Activated CD4-positive, alpha-beta T cell treated with anti-CD3 and anti-CD28 coated beads for 4 hours (primary cell): ENCODE results near the gene SVBP.

Experiments used
- DNase-seq, 2 donors: peaks; one replicate each; pipeline ENCODE4 v3.0.0-alpha.2; 2020

SVBP gene

DNA sequence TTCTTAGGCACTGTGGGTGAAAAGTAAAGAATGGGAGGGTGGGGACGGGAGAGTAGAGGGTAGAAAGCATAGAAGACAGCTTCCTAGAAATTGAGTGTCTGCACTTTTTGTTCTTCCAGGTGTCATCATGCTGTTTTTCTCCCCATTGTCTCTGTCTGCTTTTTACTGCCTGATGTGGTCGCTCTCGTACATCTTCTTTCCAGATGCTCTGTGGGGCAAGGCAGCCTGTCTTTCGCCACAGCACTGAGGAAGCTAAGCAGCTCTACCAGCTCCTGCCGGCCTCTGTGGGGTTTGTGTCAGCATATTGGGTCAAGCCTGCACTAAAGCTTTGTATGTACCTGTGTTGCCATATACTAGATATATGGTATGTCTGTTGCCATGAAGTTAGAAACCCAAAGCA is 19.2 kb downstream of the SVBP start:
- DNase-seq: no peak

DNA sequence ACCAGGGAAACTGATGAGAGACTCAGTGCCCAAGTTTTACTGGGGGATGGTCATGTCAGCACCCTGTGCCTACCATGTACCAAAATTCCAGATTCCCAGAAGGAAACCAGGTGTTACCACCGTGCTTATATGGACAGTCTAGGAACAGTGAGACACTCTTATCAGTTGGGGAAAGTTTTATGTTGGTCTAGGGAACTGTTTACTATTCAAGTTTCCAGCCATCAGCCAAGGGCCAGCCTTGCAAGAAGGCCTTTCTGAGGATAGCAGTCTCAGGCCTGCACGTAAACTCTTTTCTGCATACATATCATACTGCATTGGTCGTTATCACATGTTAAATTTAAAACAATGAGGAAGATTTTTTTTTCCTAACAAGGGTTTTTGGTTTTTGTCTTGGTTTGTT is 19.8 kb downstream of the SVBP start:
- DNase-seq: no peak

DNA sequence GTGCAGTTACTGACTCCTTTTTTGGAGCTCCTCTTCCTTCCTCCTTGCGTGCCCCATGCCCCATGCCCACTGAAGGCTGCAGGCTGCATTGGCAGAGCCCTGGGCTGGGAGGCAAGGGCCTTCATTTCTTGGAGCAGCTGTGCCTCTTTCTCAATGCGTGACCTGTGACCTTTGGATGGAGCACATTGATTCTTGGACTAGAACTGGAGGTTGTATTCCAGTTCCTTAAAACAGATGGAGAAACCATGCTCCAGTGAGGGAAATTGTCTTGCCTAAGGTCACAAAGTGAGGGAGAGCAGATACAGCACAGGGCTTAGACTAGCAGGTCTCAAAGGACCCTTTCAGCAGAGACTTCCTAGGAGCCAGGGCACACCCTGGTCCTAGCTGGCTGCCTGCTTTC is 23.4 kb downstream of the SVBP start:
- DNase-seq: no peak

DNA sequence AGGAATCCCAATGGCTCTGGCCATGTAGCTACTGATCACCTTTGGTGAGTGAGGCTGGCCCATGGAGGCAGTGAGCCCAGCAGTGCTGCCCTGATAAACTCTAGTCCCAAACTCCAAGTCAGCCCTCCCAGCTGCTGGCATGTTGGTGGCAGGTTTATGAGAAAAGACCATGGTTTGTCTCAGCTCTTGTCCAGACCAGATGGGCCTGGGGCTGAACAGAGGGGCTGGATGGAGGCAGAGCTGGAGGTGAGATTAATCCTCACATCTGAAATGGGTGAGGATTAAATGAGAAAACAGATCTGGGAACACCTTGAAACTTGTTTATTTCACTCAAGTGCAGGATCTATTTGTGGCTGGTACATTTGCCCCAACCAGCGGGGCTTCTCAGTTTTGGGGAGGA is 29.2 kb downstream of the SVBP start:
- no peak for DNase-seq

DNA sequence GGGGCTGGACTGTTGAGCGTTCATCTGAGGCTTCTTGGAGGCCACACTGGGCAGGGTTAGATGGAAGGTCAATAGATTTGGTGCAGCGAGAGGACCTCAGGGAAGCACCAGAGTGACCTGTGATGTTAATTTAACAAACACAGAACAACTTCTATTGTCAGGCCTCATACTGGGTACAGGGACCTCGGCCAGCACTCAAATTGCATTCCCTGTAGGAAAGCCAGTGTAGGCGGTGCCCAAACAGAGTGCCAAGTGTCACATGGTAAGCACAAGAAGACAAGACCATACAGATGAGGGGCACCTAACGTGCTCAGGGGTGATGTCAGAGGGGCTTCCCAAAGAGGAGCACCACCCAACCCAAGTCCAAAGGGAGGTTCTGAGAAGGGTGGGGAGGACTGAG is 31.1 kb downstream of the SVBP start:
- no peak for DNase-seq

DNA sequence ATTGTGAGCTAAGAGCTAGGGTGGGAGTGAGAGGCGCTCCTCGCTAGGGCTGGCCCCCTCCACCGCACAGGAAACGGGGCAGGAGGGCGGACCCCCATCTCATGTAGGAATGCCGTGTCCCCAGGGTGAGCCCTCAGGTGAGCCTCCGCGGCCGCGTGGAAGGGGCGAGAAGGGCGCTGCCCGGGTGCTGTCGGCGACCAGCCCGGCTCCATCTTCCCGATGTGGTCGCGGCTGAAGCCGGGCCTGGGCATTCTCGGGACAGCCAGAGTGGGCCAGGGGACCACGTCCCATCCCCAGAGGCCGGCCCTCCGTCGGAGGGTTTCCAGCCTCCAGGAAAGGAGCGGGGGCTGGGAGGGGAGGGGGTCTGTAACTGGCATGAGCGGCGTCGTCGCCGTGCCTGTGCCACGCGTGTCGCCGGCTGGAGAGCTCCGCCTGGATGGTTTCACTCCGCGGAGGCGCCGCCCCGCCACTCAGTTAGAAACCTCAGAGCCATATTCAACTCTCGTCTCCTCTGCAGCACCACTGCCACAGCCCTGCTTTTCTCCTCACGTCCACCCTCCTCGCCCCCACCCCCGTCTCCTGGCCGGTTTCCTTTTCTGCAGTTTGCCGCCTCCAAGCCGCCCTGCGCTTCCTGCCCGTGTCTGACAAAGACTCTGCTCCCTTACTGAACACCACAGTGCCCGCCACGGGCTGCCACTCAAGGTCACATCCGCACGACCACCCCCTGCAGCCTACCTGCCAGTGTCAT is 32.1 kb downstream of the SVBP start, which contains the start of gene TMEM269:
TSS of gene TMEM269 (plus strand) at position 46 of the 748 bp plus-strand sequence. CDS start 4,903 bp downstream, outside the sequence.
- peak; percentile 26 to 27 for DNase-seq

DNA sequence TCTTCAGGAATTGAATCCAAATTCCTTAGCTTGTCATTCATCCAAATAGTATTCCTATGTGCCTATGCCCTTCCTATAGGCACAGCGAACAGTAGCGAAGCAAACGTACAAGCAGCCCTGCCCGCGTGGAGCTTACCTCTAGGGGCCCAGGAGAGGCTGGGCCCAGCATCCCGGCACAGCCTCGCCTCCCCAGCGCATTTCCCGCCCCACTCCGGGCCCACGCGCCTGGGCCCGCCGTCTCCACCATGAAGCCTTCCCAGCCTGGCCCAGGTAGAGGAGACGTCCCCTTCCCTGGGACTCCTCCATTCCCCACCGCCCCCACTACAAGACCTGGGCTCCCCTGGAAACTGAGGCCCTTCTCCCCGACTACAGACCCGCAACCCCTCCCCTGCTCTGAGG is 32.7 kb downstream of the SVBP start:
- DNase-seq: no peak

DNA sequence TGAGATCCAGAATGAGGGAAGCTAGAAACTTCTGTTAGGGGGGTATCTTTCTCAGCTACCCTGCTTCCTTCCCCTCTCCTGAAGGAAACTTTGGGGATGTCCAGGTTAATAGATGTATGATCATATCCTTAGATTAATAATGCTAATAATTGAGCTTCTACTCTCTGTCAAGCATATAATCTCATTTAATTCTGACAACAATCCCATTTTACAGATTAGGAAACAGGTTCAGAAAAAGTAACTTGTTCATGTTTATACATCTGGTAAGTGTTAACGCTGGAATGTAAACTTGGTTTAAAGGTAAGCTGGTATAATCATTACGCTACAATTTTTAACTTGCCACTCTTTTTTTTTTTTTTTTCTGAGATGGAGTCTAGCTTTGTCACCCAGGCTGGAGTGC is 34.1 kb downstream of the SVBP start:
- DNase-seq: no peak

DNA sequence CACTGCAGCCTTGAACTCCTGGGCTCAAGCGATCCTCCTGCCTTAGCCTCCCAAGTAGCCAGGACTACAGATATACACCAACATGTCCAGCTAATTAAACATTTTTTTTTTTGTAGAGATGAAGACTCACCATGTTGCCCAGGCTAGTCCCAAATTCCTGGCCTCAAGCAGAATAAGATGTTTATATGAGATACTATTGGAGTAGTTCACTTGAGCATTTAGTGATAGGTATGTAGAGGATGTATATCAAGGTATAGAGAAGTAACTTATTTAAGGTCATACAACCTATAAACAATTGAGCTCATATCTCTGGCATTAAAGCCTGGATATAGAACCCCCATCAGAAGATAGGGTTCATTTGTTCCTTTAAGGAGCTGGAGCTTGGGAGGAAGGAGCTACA is 37.0 kb downstream of the SVBP start:
- DNase-seq: no peak

DNA sequence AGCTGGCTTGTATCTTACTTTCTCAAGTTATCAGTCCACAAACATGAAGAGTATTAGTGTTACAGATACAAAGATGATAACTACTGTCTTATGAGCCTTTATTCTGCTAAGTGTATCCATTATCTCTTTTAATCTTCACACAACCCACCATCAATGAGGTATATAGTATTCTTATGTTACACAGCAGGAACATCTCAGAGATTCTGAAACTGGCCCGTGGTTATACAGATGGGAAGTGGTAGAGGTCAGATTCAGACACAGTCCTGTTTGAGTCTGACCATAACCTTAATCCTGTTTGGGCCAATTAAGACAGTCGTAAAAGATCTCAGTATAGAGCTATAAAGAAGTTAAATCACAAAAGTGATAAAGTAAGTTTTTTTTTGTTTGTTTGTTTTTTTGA is 37.5 kb downstream of the SVBP start:
- no peak for DNase-seq

DNA sequence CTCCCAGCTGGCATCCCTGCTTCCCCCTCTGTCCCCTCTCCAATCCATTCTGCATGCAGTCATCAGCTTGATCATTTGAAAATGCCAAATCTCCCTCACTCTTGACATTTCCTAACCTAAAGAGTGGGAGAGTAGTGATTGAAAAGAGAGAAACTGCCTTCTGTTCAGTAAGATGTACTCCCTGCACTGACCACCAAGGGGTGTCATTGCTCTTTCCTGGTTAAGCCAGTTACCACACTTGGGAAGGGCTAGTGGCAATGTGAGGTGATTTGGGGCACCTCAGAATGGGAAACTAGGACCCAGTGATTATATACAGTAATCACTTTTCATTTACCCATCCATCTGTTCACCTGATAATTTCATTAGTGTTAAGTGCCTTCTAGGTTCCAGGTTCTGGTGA is 39.3 kb downstream of the SVBP start:
- DNase-seq: peak in 1 of 2 donors; percentile 22

DNA sequence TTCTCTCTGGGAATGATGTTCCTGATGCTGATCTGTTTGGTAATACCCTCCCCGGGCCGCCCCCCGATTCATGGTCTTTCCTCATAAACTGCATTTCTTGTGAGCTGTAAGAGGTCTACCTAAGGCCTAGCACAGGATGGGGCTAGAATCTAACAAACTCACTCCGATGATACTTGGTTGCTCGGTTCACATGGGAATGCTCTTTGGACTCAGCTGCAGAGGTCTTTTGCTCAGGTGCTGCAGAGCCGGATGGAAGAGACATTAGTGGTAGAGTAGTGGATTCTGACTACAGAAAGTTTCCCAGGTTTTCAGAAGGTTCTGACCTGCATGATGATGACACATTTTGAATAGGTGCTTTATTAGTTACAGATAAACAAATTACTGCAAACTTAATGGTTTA is 40.7 kb downstream of the SVBP start:
- DNase-seq: no peak

DNA sequence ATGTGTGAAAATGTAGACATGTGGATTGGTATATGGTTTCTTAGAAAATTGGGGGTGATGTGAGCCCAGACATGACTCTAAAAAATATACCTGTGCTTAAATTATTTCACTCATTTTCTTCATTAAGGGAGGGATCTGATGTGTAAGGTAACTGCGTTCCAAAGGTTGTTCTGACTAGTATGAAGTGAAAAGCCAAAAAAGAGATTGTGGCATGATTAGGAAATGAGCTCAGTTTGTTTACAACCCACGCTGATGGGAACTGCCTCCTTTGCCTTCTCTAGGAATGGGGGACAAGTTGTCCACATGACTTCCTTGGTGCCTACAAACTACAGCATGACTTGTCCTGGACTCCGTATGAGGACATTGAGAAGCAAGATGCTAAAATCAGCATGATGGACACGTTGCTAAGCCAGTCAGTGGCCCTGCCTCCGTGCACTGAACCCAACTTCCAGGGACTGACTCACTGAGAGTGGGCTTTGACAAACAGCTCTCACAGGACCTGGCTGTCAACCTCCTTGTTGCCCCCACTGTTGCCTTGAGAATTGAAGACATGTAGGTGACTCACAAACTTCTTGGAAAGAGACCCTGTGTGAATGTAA is 42.2 kb downstream of the SVBP start:
- DNase-seq: no peak

DNA sequence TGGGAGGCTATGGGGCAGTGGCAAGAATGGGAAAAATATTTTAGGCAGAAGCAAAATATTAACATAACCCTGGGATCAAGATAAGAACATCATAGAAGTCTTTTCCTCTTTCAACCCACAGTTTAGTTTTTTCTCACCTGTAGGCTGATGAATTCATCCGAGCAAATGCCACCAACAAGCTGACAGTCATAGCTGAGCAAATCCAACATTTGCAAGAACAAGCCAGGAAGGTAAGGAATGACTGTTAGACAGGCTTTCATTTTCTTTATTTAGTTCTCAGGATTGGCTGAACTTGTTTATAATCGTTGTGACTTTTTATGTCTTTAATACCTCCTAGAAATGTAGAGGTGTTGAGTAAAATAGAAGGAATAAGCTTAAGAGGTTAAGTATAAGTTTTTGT is 43.8 kb downstream of the SVBP start:
- no peak for DNase-seq

DNA sequence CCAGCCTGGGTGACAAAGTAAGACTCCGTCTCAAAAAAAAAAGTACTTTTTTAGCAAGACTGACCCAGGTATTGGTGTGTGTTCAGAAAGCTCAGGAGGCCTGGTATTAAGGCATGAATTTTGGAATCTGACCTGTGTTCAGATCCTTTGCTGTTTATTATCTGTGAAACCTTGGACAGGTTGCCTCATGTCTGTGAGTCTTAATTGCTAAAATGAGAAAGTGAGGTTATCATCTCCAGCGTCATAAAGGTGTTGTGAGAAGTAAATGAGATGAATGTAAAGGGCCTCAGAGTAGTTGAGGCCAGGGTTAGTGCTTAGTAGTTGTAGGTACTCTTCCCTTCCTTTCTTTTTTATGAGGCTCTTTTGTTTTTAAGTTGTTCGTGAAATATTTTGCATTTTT is 47.4 kb downstream of the SVBP start:
- DNase-seq: no peak

DNA sequence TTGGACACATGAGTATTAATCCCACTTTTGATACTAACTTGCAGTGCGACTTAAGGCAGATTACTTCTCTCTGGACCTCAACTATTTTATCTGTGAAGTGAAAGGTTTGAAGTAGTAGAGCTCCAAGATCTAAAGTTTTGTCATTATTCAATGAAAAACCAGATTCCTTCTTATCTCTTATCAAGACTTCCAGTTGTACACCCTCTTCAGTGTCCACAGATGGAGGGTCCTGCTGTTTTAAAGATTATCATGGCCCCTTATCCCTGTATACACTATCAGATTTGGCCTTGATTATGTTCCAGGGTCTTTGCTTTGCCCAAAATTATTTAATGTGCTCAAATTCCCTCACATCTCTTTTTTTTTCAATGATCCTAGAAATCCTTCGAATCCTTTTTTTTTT is 49.0 kb downstream of the SVBP start:
- DNase-seq: no peak

DNA sequence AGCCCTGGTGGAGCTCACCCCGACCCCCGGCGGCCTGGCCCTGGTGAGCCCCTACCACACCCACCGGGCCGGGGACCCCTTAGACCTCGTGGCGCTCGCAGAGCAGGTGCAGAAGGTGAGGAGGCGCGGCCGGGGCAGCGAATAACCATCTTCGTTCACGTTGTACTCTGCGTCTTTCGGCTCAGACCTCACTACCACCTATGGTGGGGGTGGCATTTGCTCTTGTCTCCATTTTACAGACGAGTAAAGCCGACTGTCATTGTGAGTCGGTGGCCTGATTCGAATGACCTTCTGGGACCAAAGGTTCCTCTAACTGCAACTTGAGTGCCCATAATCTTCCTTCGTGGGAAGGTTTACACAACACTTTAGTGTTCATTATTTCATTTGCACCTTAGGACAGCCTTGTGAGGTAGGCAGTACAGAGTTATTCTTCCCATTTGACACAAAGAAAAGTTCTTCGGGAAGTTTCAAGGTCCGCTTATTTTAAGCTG is 49.6 kb downstream of the SVBP start:
- no peak for DNase-seq

DNA sequence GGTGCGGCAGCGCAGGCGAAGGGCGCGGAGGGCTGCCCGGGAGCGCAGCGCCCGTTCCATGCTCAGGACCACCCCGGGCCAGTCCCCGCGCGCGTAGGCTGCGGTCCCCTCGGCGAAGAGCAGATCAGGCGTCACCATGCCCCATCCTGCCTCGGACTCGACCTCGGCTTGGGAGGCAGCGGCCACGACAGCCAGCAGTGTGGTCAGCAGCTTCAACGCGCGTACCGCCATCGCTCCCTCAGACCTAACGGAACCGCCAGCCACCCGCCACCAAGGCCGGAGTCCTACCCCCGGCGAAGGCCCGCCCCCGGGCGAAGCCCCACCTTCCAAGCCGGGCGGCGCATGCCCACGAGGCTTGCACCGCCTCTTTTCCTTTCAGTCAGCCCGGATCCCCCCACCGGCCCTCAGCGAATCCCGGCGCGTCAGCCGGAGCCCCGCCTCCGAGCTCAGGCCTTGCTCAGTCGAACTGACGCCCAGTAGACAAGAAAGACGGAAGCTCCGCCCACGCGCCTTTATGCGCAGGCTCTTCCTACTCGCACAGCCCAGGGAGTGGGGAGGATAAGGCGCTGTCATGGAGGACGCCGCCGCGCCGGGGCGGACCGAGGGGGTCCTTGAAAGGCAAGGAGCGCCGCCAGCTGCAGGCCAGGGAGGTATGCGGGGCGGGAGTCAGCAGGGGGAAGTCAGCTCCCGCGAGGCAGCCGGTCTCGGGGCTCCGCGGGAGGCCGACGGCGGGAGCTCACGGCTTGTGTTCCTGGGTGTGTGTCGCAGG is 50.3 kb downstream of the SVBP start, which contains the start of the genes C1orf50 and P3H1:
TSS of gene C1orf50 (plus strand) at position 509 of the 769 bp plus-strand sequence. CDS start at position 572, 63 bp downstream.
TSS of gene P3H1 (minus strand) at position 288 of the 769 bp plus-strand sequence. CDS start at position 231, 57 bp downstream.
- peak; percentile 99 to 100 for DNase-seq

DNA sequence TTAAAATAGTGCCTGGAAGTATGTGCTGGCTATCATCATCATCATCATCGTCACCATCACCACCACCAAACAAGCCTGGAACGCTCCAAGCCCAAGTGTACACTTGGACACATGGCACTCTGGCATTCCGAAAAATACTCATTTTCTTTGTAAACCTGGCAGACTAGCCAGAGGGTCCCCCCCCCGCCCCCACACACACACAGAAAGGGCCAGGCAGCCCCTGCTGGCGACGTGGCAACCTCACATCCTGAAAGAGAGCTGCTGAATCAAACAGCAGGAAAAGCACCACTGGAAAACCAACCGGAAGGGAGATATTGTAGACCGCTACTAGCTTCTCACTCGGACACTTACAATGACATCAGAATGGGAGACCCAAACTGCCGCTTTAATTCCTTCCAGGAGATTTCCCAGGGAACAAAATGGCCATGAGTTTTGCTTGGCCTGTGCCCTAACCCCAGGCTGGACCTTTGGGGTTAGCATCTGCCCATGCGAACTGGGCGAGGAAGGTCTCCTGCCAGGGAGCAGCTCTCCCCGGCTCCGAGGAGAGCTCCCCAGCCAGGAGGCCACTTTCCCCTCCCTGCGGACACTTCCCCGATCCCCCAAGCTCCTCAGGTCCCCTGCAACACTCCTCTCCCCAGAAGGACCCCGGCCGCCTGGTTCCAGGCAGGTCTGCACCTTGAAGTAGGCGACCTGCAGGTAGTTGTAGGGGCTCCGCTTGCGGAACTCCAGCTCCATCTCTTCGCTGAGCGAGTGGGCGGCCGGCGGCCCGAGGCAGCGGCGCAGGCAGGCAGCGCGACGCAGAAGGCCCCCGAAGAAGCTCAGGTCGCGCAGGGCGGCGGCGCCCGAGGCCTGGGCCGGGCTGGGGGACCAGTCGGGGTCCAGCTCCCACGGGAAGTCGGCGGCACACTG is 51.1 kb downstream of the SVBP start:
- peak; percentile 47 to 58 for DNase-seq

DNA sequence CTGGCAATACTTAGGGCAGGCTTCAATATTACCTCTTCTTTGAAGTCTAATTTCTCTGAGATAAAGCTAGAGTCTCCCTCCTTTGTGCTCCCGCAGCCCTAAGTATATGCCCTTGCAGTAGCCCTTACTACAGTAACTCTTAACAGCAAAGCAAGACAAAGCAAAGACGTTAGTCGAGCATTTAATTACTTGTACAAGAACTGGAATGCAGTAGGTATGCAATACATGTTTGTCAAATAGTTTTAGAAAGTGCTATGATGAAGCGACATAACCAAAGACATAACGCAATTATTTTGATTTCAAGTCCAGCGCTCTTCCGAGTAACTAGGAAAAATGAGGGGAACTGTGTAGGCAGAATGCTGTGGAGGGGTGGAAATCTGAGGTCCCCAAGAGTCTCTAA is 51.9 kb downstream of the SVBP start:
- no peak for DNase-seq

DNA sequence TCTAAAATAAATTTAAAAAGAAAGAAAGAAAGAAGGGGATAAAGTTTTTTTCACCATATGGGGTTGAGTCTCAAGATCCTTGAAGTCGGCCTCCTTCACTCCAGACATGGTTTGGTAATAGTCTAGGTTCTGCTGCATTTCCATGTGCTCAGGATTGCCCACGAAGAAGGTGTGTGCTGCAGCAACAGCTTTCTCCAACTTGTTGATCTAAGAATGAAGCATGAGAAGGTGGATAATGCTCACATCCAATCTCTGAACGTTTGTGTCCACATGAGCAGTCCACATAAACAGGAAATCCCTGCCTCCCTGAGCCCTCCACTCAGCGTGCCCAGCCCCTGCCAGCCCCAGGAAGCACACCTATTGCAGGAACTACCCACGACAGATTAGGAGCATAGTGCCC is 54.9 kb downstream of the SVBP start:
- no peak for DNase-seq

DNA sequence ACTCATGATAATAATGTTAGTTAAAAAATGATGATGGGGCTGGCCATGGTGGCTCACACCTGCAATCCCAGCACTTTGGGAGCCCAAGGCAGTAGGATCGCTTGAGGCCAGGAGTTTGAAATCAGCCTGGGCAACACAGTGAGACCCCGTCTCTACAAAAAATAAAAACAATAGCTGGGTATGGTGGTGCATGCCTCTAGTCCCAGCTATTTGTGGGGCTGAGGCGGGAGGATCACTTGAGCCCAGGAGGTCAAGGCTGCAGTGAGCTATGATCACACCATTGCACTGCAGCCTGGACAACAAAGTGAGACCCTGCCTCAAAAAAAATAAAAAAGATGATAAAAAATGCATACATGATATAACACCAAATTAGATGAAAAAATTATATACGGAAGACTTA is 55.6 kb downstream of the SVBP start:
- no peak for DNase-seq

DNA sequence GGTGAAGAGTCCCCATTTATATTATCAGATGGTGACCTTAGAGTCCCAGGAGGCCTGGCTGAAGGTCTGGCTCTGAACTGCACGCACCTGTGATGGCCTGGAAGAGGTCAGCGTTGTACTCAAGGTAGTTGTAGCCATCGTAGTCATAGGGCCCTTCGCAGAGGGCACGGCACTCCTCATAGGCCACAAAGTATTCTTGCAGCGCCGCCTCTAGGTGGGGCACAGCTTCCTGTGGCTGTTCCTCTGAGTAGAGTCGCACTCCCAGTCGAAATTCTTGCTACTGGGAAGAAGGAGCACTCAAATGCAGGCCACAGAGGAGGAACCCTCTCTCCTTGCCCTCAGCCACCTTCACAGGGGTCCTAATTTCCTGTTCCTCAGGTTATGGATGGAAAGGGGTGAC is 58.1 kb downstream of the SVBP start:
- no peak for DNase-seq
